Activated T-helper 2 cell treated with anti-CD3 and anti-CD28 coated beads, Interferon-gamma antibody, Interleukin-2, Interleukin-4, amounts not matched to agents 10 μg/mL and 5 μg/mL and 100 μg/mL, durations not matched to agents 14 hours and 24 hours and 36 hours (primary cell): ENCODE results near the gene LYAR. TPM values are rescaled to one million over a fixed set of nuclear protein-coding genes. Genes with fewer than 3 reads are reported as not detected.

Source experiments
- total RNA-seq: library from RNA; stranded (reverse); gene quantifications from 2 replicates; pipeline ENCODE4 v1.2.3, GENCODE V29; 2022

The LYAR gene
- total RNA-seq, 1 donor from 2014 or later: 61.6 TPM

Other genes with a start within 250 kb of the LYAR start
- gene OTOP1, start 63.2 kb downstream of the LYAR start, total RNA-seq: not detected in 2 replicates
- gene TMEM128, start 41.9 kb downstream of the LYAR start, total RNA-seq: 17.6 and 18.5 TPM in 2 replicates
- 6.7 and 8.3 TPM in 2 replicates for gene ZBTB49, start 97 bp upstream of the LYAR start, total RNA-seq
- not detected in 2 replicates for gene NSG1, start 96.9 kb upstream of the LYAR start, total RNA-seq